ENCODE results near the gene KIAA0319L.

Gene KIAA0319L

GRCh38 chr1:35452106-35452774 lies 105.0 kb downstream of the KIAA0319L start:
- H3K4me2 ChIP-seq (ENCODE audit: low read length): no peak overlapping the region
- no peaks in the 10 kb centered on the region for H3K9me2 ChIP-seq (replicated peaks; ENCODE audit: control insufficient read depth, low read length)
- H3K4me1 ChIP-seq (ENCODE audit: control insufficient read depth, low read length): no peaks in the 10 kb centered on the region
- no peaks in the 10 kb centered on the region for H4K20me1 ChIP-seq (ENCODE audit: control insufficient read depth, insufficient read depth, low read depth, low read length)
- H3K36me3 ChIP-seq (ENCODE audit: control insufficient read depth, low read length): peaks cover 44% of the 10 kb centered on the region
- H3K27me3 ChIP-seq (ENCODE audit: control insufficient read depth, low read length): no peaks in the 10 kb centered on the region
- H3K4me3 ChIP-seq (ENCODE audit: low read length): no peak overlapping the region
- H3K27ac ChIP-seq (ENCODE audit: low read depth, low read length): no peak overlapping the region
- no peaks in the 10 kb centered on the region for H3F3A ChIP-seq (ENCODE audit: control insufficient read depth, insufficient read depth)
- no peaks in the 10 kb centered on the region for H3K9me3 ChIP-seq (ENCODE audit: control insufficient read depth, insufficient read depth, low read length)
- H3K79me2 ChIP-seq (ENCODE audit: control insufficient read depth, low read length): no peaks in the 10 kb centered on the region
- TF ChIP-seq CTCF (IDR thresholded peaks at IDR 0.05; ENCODE audit: low read depth, low read length, poor library complexity, severe bottlenecking) (no peak), EZH2phosphoT487 (IDR thresholded peaks at IDR 0.05; ENCODE audit: borderline replicate concordance, low read length) (no peak)

- H3K27me3 ChIP-seq (ENCODE audit: control insufficient read depth, low read length): no peaks in the 10 kb centered on the region
- H3K4me3 ChIP-seq (ENCODE audit: low read length): no peak overlapping the region
- no peak overlapping the region for H3K27ac ChIP-seq (ENCODE audit: low read depth, low read length)
- no peaks in the 10 kb centered on the region for H3K79me2 ChIP-seq (ENCODE audit: control insufficient read depth, low read length)
- no peaks in the 10 kb centered on the region for H3F3A ChIP-seq (ENCODE audit: control insufficient read depth, insufficient read depth)
- no peaks in the 10 kb centered on the region for H3K4me1 ChIP-seq (ENCODE audit: control insufficient read depth, low read length)
- no peaks in the 10 kb centered on the region for H3K9me2 ChIP-seq (replicated peaks; ENCODE audit: control insufficient read depth, low read length)
- H3K36me3 ChIP-seq (ENCODE audit: control insufficient read depth, low read length): peaks cover 44% of the 10 kb centered on the region
- no peaks in the 10 kb centered on the region for H4K20me1 ChIP-seq (ENCODE audit: control insufficient read depth, insufficient read depth, low read depth, low read length)
- H3K9me3 ChIP-seq (ENCODE audit: control insufficient read depth, insufficient read depth, low read length): no peaks in the 10 kb centered on the region
- TF ChIP-seq EZH2phosphoT487 (IDR thresholded peaks at IDR 0.05; ENCODE audit: borderline replicate concordance, low read length) (no peak), CTCF (IDR thresholded peaks at IDR 0.05; ENCODE audit: low read depth, low read length, poor library complexity, severe bottlenecking) (peak; percentile 90)
- no peak overlapping the region for H3K4me2 ChIP-seq (ENCODE audit: low read length)
These were observed 106.1 kb downstream of the KIAA0319L start for GRCh38 chr1:35451125-35451528.

- Histone ChIP-seq H3K27me3 (ENCODE audit: control insufficient read depth, low read length) (no peaks in the 10 kb centered on the region), H3K4me3 (ENCODE audit: low read length) (no peak overlapping the region), H3K27ac (ENCODE audit: low read depth, low read length) (no peak overlapping the region), H3F3A (ENCODE audit: control insufficient read depth, insufficient read depth) (no peaks in the 10 kb centered on the region), H3K36me3 (ENCODE audit: control insufficient read depth, low read length) (peaks cover 44% of the 10 kb centered on the region), H3K79me2 (ENCODE audit: control insufficient read depth, low read length) (no peaks in the 10 kb centered on the region), H3K4me2 (ENCODE audit: low read length) (no peak overlapping the region), H3K9me2 (replicated peaks; ENCODE audit: control insufficient read depth, low read length) (no peaks in the 10 kb centered on the region), H3K4me1 (ENCODE audit: control insufficient read depth, low read length) (no peaks in the 10 kb centered on the region), H4K20me1 (ENCODE audit: control insufficient read depth, insufficient read depth, low read depth, low read length) (no peaks in the 10 kb centered on the region), H3K9me3 (ENCODE audit: control insufficient read depth, insufficient read depth, low read length) (no peaks in the 10 kb centered on the region)
- TF ChIP-seq EZH2phosphoT487 (IDR thresholded peaks at IDR 0.05; ENCODE audit: borderline replicate concordance, low read length): no peak
- TF ChIP-seq CTCF (IDR thresholded peaks at IDR 0.05; ENCODE audit: low read depth, low read length, poor library complexity, severe bottlenecking): no peak
These were observed 107.7 kb downstream of the KIAA0319L start for GRCh38 chr1:35449334-35450008.

Data from DOHH2 (cell line).